DMS153 (cell line): Measurements from ENCODE around the gene DPCD.

Source experiments
- DNase-seq: peaks from one replicate; lab custom pipeline; 2025; lab: John Stamatoyannopoulos, UW

The DPCD gene

GRCh38 chr10:101567165-101568006 is 20.7 kb upstream of the DPCD start:
- no peak for DNase-seq

GRCh38 chr10:101568054-101568745 is 19.9 kb upstream of the DPCD start:
- no peak for DNase-seq

GRCh38 chr10:101569323-101569621 is 18.8 kb upstream of the DPCD start:
- no peak for DNase-seq

- peak; percentile 11 for DNase-seq
Measured at GRCh38 chr10:101569622-101570427, 18.3 kb upstream of the DPCD start.

- no peak for DNase-seq
Measured at GRCh38 chr10:101570428-101571270, 17.5 kb upstream of the DPCD start.

- no peak for DNase-seq
Measured at GRCh38 chr10:101571271-101571925, 16.7 kb upstream of the DPCD start.

GRCh38 chr10:101572126-101572525 is 16.0 kb upstream of the DPCD start:
- DNase-seq = no peak

- no peak for DNase-seq
Measured at GRCh38 chr10:101572785-101573184, 15.3 kb upstream of the DPCD start.

- no peak for DNase-seq
Measured at GRCh38 chr10:101573885-101574753, 14.0 kb upstream of the DPCD start.

- no peak for DNase-seq
Measured at GRCh38 chr10:101575091-101575490, 13.0 kb upstream of the DPCD start.

GRCh38 chr10:101575580-101576210 is 12.4 kb upstream of the DPCD start:
- DNase-seq = no peak

GRCh38 chr10:101576211-101576863 is 11.8 kb upstream of the DPCD start:
- no peak for DNase-seq

GRCh38 chr10:101577121-101577871 is 10.8 kb upstream of the DPCD start:
- DNase-seq = no peak

- no peak for DNase-seq
Measured at GRCh38 chr10:101578192-101578591, 9.9 kb upstream of the DPCD start.

GRCh38 chr10:101578803-101579515 is 9.2 kb upstream of the DPCD start:
- no peak for DNase-seq

GRCh38 chr10:101579516-101579870 is 8.6 kb upstream of the DPCD start:
- no peak for DNase-seq

GRCh38 chr10:101580486-101581399 is 7.4 kb upstream of the DPCD start:
- no peak for DNase-seq
